GM19324 (cell line): Measurements from ENCODE around the gene STXBP3.
"Not testable (repeated sequence)": the region's sequence is repeated elsewhere in the genome, so short reads cannot be mapped to it uniquely, and the experiment has no call there.

Source experiments
- ATAC-seq: cut with Tn5 transposase; IDR thresholded peaks from one replicate; pipeline ENCODE4 v1.9.1; 2021; ENCODE audit warnings: mild to moderate bottlenecking, moderate library complexity; ENCODE audit not compliant: unreplicated experiment, low FRiP score

Gene STXBP3, protein sequence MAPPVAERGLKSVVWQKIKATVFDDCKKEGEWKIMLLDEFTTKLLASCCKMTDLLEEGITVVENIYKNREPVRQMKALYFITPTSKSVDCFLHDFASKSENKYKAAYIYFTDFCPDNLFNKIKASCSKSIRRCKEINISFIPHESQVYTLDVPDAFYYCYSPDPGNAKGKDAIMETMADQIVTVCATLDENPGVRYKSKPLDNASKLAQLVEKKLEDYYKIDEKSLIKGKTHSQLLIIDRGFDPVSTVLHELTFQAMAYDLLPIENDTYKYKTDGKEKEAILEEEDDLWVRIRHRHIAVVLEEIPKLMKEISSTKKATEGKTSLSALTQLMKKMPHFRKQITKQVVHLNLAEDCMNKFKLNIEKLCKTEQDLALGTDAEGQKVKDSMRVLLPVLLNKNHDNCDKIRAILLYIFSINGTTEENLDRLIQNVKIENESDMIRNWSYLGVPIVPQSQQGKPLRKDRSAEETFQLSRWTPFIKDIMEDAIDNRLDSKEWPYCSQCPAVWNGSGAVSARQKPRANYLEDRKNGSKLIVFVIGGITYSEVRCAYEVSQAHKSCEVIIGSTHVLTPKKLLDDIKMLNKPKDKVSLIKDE

DNA sequence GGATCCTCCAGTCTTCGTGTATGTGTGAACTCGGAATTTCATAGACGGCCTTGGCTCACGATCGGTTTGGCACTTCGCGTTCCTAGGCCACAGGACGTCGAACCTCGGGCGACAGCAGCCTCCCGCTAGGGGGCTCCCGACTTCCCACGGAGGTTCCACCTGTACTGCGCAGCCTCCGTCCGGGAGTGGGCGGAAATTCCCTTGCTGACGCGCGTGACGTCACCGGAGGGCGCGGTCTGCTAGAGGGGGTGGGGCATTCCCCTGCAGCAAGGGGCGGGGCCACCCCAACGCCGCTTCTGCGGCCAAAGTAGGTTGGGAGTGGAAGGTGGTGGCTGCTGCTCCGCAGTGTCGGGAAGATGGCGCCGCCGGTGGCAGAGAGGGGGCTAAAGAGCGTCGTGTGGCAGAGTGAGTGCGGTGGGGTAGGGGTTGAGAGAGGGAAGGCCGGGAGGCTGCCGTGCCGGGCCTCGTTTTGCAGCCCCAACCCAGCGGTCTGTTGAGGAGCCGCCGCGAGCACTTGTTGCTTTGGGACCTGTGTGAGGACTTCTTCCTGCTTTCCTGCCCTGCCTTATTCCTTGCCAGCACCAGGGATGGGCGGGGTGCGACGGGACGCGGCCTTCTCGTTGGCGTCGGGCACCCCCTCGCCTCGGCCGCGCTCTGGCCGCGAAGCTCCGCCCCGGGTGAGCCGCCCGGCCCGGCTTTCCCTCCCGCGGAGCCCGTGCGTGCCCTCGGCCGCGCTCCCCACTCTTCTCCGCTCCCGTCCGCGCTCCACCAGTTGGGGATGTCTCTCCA lies at the start of gene STXBP3:
TSS of gene STXBP3 (plus strand) at position 293 of the 789 bp plus-strand sequence. CDS start at position 357, 64 bp downstream.
- ATAC-seq = peak; percentile 97

DNA sequence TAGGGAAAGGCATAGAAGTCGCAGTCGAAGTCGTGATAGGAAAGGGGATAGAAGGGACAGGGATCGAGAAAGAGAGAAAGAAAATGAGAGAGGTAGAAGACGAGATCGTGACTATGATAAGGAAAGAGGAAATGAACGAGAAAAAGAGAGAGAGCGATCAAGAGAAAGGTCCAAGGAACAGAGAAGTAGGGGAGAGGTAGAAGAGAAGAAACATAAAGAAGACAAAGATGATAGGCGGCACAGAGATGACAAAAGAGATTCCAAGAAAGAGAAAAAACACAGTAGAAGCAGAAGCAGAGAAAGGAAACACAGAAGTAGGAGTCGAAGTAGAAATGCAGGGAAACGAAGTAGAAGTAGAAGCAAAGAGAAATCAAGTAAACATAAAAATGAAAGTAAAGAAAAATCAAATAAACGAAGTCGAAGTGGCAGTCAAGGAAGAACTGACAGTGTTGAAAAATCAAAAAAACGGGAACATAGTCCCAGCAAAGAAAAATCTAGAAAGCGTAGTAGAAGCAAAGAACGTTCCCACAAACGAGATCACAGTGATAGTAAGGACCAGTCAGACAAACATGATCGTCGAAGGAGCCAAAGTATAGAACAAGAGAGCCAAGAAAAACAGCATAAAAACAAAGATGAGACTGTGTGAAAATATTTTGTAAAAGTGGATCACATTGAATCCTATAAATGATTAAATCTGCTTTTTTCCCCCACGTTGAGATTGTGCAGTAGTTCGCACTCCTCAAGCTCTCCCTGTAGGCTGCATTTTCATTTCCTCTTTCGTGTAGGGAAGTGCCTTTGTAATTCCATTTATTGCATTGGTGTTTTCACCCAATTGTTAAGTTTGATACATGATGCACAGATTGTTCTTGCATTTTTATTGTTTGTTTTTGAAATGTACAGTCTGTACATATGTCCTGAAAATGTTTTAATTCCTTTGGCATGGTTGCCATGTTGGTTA lies 46.8 kb upstream of the STXBP3 start:
- ATAC-seq = no peak

- ATAC-seq = no peak
Observed at GRCh38 chr1:108701176-108701849, 45.2 kb upstream of the STXBP3 start.

DNA sequence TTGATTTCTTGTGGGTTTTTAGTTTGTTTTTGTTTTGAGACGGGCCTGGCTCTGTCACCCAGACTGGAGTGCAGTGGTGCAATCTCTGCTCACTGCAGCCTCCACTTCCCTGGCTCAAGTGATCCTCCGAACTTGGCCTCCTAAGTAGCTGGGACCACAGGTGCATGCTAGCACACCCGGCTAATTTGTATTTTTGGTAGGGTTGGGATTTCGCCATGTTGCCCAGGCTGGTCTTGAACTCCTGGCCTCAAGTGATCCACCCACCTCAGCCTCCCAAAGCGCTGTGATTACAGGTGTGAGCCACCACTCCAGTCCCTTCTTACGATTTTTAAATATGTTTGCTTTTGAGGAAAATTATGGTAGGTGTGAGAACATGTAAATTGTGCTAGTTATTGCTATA lies 44.4 kb upstream of the STXBP3 start:
- ATAC-seq = not testable (repeated sequence)

GRCh38 chr1:108703939-108704338 lies 42.5 kb upstream of the STXBP3 start:
- ATAC-seq = no peak

DNA sequence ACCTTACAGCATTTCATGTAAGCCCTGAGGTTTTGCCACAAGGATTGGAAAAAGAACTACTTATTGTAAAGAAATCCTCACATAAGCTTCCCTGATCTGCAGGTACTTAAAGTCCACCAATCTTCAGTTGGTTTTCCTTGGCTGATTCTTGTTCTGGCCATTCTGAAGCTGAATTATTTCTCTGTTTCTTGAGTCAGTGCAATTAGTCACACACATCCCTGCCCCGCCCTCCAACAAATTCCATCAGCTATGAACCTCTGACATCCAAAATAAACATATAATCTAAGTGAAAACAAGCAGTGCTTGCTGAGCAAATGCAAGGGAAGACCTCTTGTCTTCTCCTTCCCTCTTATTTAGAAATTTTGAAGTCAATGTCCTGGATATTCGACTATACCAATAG lies 42.0 kb upstream of the STXBP3 start:
- ATAC-seq = no peak

GRCh38 chr1:108706643-108707042 lies 39.8 kb upstream of the STXBP3 start:
- no peak for ATAC-seq

GRCh38 chr1:108708691-108709660 lies 37.5 kb upstream of the STXBP3 start:
- ATAC-seq = peak; percentile 55

DNA sequence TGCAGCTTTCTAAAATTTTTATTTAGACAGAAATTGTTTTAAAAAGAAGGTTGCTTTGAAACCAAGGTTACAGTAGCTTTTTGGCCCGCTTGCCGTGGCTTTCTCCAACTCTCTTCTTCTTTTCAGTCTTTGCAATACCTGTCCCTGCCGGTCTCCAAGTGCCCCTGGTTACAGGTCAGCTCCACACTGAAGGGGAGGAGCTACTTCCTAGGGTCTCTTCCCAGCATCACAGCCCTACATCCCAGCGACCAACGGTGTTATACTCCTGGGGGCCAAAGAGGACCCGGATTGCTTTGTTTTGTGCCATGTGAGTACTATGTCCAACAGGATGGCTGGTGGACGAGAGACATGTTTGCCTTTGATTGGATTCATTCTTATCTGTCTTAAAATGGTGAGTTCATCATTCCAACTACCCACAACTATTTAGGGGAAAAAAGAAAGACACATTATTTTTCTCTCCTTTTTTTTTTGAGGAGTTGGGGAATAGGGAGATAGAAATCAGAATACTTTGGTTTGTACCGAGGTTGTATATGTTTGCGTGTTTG lies 33.8 kb upstream of the STXBP3 start, which contains the start of gene FNDC7:
TSS of gene FNDC7 (plus strand) at position 303 of the 545 bp plus-strand sequence. CDS start at position 329, 26 bp downstream.
- ATAC-seq = no peak

- ATAC-seq = no peak
Observed at GRCh38 chr1:108715932-108716331, 30.5 kb upstream of the STXBP3 start.

GRCh38 chr1:108716437-108717230 lies 29.8 kb upstream of the STXBP3 start:
- ATAC-seq = no peak

DNA sequence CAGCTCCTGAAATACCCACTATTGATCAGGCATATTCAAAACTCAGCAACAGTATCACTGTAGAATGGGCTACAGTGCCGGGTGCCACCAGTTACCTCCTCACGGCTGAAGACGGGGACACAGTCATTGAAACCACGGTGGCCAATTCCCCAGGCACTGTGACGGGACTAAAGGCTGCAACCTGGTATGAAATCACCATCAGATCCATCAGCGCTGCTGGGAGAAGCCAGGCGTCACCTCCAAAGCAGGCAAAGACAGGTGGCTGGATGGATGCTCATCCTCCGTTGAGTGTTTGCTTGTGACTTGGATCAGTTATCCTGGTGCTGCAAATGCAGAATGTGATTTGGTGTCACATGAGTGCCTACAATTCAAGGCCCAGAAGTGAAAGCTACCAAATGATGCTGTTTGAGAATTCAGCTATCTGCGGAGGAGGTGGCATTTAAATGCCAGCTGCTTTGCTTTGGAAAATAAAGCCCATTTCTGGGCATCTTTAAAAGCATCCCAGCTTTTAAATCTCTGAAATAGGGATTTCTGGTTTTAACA lies 28.6 kb upstream of the STXBP3 start:
- no peak for ATAC-seq

DNA sequence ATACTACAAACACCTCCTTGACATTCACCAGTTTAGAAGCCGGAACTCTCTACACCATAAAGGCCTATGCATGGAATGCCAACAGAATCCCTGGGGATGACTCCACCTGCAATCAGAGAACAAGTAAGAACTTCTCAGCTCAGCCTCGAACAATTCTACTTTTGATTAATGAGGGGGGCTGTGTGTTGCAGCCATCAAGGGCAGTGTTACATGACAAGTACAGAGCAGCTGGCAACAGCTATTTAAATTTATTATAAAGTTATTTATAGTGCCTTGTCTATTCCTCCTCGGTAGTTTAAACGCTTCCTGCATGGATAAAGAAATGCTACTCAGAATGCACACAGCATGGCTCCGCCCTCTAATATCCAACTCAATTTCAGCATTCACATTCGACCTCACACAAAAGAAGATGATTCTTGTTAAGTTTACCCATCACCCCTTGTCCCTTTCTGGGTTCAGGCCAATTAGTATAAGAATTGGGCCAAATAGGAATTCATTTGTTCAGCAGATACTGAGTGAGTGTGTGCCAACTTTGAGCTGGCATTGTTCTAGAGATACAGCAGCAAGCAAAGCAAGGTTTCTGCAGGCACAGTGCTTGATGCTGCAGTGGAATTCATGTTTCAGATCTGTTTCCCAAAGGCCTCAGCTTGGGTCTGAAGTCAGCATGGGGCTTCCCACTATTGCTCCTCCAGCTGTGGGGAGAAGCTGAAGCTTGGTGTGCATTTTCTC lies 27.4 kb upstream of the STXBP3 start:
- ATAC-seq = no peak

- ATAC-seq = no peak
Observed at GRCh38 chr1:108719656-108720435, 26.6 kb upstream of the STXBP3 start.

DNA sequence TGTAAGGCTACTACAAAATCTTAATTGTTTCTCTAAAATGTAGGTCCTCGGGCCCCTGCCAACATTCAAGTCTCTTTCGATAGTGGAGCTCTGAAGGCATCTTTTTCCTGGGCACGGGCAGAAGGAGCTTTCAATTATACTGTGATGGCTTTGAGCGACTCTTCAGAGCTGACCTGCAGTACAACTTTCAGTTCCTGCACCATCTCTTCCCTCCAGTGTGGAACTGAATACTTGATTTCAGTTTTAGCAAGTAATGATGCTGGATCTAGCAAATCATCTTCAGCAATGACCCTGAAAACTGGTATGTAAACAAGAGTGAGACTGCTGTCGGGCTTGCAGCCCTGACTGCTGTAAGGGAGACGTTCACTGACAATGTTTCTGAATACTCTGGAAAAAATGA lies 24.2 kb upstream of the STXBP3 start:
- peak; percentile 58 for ATAC-seq

- ATAC-seq = no peak
Observed at GRCh38 chr1:108725906-108726305, 20.6 kb upstream of the STXBP3 start.
